Breast epithelium (tissue), 4 donors: ENCODE results near the gene AGA. TPM values are rescaled to one million over a fixed set of nuclear protein-coding genes. Genes with fewer than 3 reads are reported as not detected.

Experiments used
- DNase-seq, 2 donors: peaks; one replicate each; pipeline ENCODE4 v3.0.0-alpha.2; 2019; ENCODE audit warnings: low spot score in 2 of 2
- H3K27ac ChIP-seq, 2 donors: fragments of 200-600 bp; sonication (generic) in 1 of 2; one replicate each; pipeline ENCODE4 v1.5.1; 2016 to 2019; ENCODE audit warnings: mild to moderate bottlenecking in 1 of 2
- H3K27me3 ChIP-seq, 2 donors: fragments of 200-600 bp; sonication (generic) in 1 of 2; one replicate each; pipeline versions ENCODE4 v1.5.1 to v1.6.0; 2017 to 2019; ENCODE audit warnings: control low read depth in 1 of 2, mild to moderate bottlenecking in 1 of 2
- H3K36me3 ChIP-seq: fragments of 200-600 bp; one replicate; pipeline ENCODE4 v1.5.1; 2019
- H3K4me1 ChIP-seq, 2 donors: fragments of 200-600 bp; sonication (generic); one replicate each; pipeline ENCODE4 v1.5.1; 2016 to 2019; ENCODE audit warnings: control low read depth in 1 of 2
- H3K4me3 ChIP-seq, 3 donors: fragments of 200-600 bp; sonication (generic); 1 replicate in 2 of 3; 2 replicates in 1 of 3; pipeline ENCODE4 v1.5.1; 2016 to 2019; ENCODE audit warnings: mild to moderate bottlenecking in 3 of 3, moderate library complexity in 2 of 3
- H3K9me3 ChIP-seq, 2 donors: fragments of 200-600 bp; sonication (generic) in 1 of 2; one replicate each; pipeline ENCODE4 v1.5.1; 2016 to 2019; ENCODE audit warnings: control low read depth in 1 of 2
- POLR2A ChIP-seq: fragments of 450-650 bp; IDR thresholded peaks from one replicate; pipeline ENCODE4 v1.6.1; 2016; ENCODE audit warnings: antibody characterized with exemption, mild to moderate bottlenecking, moderate library complexity
- POLR2AphosphoS5 ChIP-seq, 3 donors: sonication (generic); formaldehyde crosslinking; IDR thresholded peaks; one replicate each; pipeline ENCODE4 v1.6.1; 2017; ENCODE audit warnings: antibody characterized with exemption in 3 of 3
- intact Hi-C: fragments of 100-400 bp; cut with DNase I; formaldehyde crosslinking; loops from one replicate; pipeline ENCODE4 v1.15.1; 2023; ENCODE audit warnings: low total_unique reads
- total RNA-seq, 3 donors: library from RNA; depleted of rRNA; stranded (reverse); fragments of >200 nt; gene quantifications; one replicate each; pipeline ENCODE4 v1.1.0, GENCODE V29; 2016
- TF ChIP-seq, protein P1 (sequence below), 3 donors: fragments of 450-650 bp; IDR thresholded peaks; one replicate each; pipeline ENCODE4 v1.5.1; 2016 to 2017; ENCODE audit warnings: antibody characterized with exemption in 3 of 3, mild to moderate bottlenecking in 3 of 3, moderate library complexity in 3 of 3

Gene AGA
- total RNA-seq, 3 donors from 2014 or later: 16.7 to 29.3 (median 21.1) TPM

DNA sequence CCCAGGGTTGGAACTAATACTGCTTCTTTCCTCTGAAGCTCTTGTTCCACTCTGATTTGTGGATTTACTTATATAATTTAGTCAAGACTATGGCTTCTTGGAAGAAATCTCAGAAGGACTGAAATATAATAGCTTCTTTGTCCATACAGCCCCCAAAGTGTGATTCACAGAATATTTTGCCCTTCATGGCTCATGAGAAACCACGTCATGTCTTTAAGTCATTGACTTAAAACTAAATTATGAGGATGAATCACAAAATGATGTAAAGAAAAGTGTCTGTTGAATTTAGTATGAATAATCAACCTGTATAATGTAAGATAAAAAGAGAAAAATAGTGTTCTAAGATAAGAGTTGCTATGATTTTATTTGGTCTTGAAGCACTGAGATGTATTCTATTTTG lies 43.3 kb upstream of the AGA start:
- no peaks in the 10 kb centered on the region for H3K27me3 ChIP-seq
- no peak overlapping the region for H3K27ac ChIP-seq

DNA sequence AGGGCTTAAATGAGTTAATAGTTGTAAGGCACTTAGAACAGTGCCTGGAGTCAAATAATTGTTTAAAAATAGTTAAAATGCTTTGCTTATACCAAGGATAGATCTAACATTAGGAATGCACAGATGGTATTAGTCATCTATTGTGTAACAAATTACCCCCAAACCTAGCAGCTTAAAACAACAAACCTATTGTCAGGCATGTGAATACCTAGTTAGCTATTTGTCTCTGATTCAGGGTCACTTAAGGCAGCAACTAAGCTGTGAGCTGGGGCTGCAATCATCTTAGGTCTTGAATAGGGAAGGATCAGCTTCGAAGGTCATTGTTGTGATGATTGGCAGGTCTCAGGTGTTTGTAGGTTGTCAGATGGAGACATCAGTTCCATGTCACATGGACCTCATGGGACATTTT lies 42.4 kb upstream of the AGA start:
- Histone ChIP-seq H3K36me3 (no peaks in the 10 kb centered on the region), H3K27ac (no peak overlapping the region), H3K4me1 (no peaks in the 10 kb centered on the region), H3K27me3 (no peaks in the 10 kb centered on the region), H3K9me3 (no peaks in the 10 kb centered on the region), H3K4me3 (no peak overlapping the region)
- intact Hi-C loops: no loop called here
- TF ChIP-seq POLR2A: no peak
- TF ChIP-seq POLR2AphosphoS5 (IDR thresholded peaks at IDR 0.05): no peak
- TF ChIP-seq, protein P1, sequence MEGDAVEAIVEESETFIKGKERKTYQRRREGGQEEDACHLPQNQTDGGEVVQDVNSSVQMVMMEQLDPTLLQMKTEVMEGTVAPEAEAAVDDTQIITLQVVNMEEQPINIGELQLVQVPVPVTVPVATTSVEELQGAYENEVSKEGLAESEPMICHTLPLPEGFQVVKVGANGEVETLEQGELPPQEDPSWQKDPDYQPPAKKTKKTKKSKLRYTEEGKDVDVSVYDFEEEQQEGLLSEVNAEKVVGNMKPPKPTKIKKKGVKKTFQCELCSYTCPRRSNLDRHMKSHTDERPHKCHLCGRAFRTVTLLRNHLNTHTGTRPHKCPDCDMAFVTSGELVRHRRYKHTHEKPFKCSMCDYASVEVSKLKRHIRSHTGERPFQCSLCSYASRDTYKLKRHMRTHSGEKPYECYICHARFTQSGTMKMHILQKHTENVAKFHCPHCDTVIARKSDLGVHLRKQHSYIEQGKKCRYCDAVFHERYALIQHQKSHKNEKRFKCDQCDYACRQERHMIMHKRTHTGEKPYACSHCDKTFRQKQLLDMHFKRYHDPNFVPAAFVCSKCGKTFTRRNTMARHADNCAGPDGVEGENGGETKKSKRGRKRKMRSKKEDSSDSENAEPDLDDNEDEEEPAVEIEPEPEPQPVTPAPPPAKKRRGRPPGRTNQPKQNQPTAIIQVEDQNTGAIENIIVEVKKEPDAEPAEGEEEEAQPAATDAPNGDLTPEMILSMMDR (IDR thresholded peaks at IDR 0.05): no peak
- DNase-seq: no peak

More for the DNA sequence above, 43.3 kb upstream of the AGA start:
- H3K4me1 ChIP-seq: no peaks in the 10 kb centered on the region
- TF ChIP-seq, protein P1 (IDR thresholded peaks at IDR 0.05): no peak
- no peak for DNase-seq
- no peaks in the 10 kb centered on the region for H3K36me3 ChIP-seq
- H3K4me3 ChIP-seq: no peak overlapping the region
- intact Hi-C loops: no loop called here
- H3K9me3 ChIP-seq: no peaks in the 10 kb centered on the region

DNA sequence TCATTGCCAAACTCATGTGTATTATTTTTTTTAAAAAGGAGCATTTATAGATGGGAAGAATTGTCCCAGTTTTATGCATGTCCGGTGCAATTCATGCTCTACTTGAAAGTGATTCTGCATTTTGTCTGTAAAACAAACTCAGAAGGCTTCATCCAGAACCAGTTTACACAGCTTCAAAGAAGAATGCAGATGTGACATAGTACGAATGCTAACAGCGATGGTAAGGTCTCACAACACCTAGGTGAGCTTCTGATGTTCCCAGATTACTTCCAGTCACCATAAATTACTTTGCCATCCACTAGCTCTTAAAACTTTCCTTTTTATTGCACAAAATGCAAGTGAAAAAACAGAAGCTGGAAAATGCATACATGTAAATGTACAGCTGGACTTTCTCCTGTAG lies 41.5 kb upstream of the AGA start:
- no peaks in the 10 kb centered on the region for H3K27me3 ChIP-seq
- H3K27ac ChIP-seq: no peak overlapping the region
- TF ChIP-seq POLR2AphosphoS5 (IDR thresholded peaks at IDR 0.05) (no peak), POLR2A (no peak)
- TF ChIP-seq, protein P1 (IDR thresholded peaks at IDR 0.05): no peak
- H3K9me3 ChIP-seq: no peaks in the 10 kb centered on the region
- DNase-seq: no peak
- no peaks in the 10 kb centered on the region for H3K4me1 ChIP-seq
- H3K36me3 ChIP-seq: no peaks in the 10 kb centered on the region
- no peak overlapping the region for H3K4me3 ChIP-seq
- intact Hi-C loops: no loop called here

DNA sequence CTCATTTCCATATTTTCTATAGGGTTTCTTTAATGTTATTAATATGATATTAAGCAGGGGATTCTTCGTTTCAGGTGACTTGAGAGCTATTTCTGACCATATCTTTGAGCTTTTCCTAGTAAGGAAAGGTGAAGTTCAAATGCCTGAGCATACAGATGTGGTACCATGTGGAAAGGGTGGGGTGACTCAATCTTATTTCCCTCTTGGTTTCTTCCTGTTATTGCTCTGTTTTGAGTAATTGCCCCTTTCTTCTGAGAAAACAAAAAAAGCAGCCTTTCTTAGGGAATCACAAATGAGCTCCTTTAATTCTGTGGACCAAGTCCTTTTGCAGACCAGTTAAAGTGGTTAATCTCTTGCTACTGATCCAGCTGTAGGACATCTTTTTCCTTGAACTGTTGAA lies 41.0 kb upstream of the AGA start:
- no peaks in the 10 kb centered on the region for H3K4me1 ChIP-seq
- TF ChIP-seq, protein P1 (IDR thresholded peaks at IDR 0.05): no peak
- TF ChIP-seq POLR2AphosphoS5 (IDR thresholded peaks at IDR 0.05): no peak
- no peak for TF ChIP-seq POLR2A
- no peaks in the 10 kb centered on the region for H3K27me3 ChIP-seq
- DNase-seq: no peak
- H3K27ac ChIP-seq: no peak overlapping the region
- H3K9me3 ChIP-seq: no peaks in the 10 kb centered on the region
- H3K4me3 ChIP-seq: no peak overlapping the region
- intact Hi-C loops: no loop called here
- H3K36me3 ChIP-seq: no peaks in the 10 kb centered on the region

DNA sequence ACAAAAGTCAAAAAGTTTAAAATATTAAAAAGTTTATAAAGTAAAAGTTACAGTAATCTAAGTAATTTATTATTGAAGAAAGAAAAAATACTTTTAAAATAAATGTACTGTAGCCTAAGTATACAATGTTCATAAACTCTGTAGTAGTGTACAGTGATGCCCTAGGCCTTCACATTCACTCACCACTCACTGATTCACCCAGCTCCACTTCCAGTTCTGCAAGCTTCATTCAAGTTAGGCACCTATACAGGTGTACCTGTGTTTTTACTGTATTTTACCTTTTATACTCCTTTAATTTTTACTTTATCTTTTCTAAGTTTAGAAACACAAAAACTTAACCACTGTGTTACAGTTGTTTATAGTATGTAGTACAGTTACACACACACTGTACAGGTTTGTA lies 40.1 kb upstream of the AGA start:
- Histone ChIP-seq H3K4me3 (no peak overlapping the region), H3K4me1 (no peaks in the 10 kb centered on the region), H3K9me3 (no peaks in the 10 kb centered on the region), H3K27me3 (no peaks in the 10 kb centered on the region), H3K36me3 (no peaks in the 10 kb centered on the region), H3K27ac (no peak overlapping the region)
- DNase-seq: no peak
- intact Hi-C loops: no loop called here
- no peak for TF ChIP-seq POLR2AphosphoS5 (IDR thresholded peaks at IDR 0.05)
- TF ChIP-seq POLR2A: no peak
- TF ChIP-seq, protein P1 (IDR thresholded peaks at IDR 0.05): no peak
